HG02798 (cell line): ENCODE results near the gene DNMT1.
A peak's percentile ranks its signal among the peaks of the same experiment; 100 is the strongest.

Experiments
- ATAC-seq: cut with Tn5 transposase; IDR thresholded peaks from one replicate; pipeline ENCODE4 v1.9.1; 2021; ENCODE audit warnings: mild to moderate bottlenecking; ENCODE audit not compliant: unreplicated experiment, poor library complexity

The DNMT1 gene

GRCh38 chr19:10104130-10104513, 90.6 kb downstream of the DNMT1 start:
- no peak for ATAC-seq

- no peak for ATAC-seq
Observed at GRCh38 chr19:10102787-10103236, 91.9 kb downstream of the DNMT1 start.

GRCh38 chr19:10100163-10100785, 94.5 kb downstream of the DNMT1 start:
- ATAC-seq = no peak

DNA sequence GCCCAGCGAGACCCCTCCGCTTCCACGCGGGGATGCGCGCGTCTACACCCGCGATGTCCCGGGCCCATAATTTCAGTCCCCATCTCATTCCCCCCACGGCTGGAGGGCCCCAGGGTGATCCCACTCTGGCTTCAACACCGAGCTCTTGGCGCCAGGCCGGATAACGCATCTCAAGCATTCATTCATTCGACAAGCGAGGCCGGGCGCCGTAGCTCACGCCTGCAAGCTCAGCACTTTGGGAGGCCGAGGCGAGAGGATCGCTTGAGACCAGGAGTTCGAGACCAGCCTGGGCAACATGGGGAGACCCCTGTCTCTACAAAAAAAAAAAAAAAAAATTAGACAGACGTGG, 98.2 kb downstream of the DNMT1 start:
- ATAC-seq = no peak

- peak; percentile 92 for ATAC-seq
Observed at GRCh38 chr19:10095948-10096614, 98.7 kb downstream of the DNMT1 start.

DNA sequence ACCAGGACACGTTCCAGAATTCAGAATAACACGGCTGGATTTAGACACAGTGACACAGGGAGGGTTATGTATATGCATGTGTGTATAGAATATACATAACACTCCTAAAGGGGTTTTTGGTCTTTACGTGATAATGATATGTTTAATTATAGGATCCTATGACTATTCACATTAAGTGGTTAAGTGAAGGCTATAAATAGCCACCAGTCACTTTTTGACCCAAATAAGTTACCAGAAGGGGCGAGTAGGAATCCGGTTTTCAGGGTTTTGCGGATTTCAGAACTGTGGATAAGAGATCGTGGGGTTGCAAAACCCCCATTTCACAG, 99.2 kb downstream of the DNMT1 start:
- no peak for ATAC-seq

GRCh38 chr19:10093295-10094186, 101.2 kb downstream of the DNMT1 start:
- ATAC-seq = no peak

GRCh38 chr19:10092648-10093294, 102.0 kb downstream of the DNMT1 start:
- no peak for ATAC-seq

DNA sequence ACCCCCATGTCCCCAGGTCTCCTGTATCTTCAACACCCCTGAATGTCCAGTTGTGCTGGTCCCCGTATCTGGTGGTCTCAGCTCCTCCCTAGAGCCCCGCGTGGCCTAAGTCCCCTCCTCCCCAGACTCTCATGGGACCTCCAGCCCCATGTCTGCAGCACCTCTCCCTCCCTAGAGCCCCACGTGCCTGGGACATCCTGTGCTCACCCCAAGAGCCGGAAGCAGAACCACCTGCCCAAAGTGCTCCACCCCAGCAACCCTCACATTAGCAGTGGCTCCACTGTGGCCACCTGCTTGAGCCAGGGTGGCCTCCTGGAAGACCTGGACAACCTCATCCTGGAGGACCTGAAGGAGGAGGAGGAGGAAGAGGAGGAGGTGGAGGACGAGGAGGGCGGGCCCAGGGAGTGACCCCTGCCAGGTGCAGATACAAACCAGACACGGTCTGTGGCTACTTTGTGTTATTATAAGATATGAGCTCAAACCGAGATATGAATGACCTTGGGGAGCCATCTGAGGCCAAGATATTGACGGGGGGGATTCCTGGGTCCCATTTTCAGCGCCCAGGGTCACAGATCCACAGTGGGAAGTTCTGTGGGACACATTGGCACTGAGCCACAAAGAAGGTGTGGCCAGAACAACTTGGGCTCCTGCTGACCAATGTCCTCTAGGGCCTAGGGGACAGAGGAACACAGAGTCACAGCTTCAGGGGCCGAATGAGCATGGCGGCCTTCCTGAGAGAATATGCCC, 102.7 kb downstream of the DNMT1 start:
- no peak for ATAC-seq

DNA sequence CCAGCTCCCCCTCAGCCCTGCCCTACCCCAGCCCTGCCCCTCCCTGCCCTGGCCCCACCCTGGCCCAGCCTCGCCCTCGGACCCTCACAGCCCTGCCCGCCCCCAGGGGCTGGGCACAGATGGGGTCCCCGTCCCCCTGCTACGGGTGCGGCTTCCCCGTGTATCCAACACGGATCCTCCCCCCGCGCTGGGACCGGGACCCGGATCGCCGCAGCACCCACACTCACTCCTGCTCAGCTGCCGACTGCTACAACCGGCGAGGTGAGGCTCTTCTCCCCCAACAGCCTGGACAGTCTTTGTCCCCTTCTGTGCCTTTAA, 103.4 kb downstream of the DNMT1 start:
- no peak for ATAC-seq

DNA sequence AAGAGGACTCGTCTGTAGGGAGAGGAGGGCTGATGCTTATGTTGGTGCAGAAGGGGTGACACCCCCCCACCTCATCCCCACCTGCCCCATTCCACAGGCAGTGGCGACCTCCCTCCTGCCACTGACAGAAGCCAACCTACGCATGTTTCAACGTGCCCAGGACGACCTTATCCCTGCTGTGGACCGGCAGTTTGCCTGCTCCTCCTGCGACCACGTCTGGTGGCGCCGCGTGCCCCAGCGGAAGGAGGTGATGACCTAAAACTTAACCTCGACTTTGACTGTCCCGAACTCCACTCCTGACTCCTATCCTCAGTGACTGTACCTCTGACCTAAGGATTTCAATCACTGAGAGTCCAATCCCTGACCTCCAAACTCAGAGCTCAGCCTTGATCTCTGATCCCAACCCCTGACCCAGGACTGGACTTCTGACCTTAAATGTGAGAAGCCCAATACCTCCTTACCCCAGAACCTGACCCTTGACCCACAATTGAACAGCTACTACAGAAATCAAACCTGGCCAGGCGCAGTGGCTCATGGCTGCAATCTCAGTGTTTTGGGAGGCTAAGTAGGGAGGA, 104.9 kb downstream of the DNMT1 start:
- ATAC-seq = no peak

DNA sequence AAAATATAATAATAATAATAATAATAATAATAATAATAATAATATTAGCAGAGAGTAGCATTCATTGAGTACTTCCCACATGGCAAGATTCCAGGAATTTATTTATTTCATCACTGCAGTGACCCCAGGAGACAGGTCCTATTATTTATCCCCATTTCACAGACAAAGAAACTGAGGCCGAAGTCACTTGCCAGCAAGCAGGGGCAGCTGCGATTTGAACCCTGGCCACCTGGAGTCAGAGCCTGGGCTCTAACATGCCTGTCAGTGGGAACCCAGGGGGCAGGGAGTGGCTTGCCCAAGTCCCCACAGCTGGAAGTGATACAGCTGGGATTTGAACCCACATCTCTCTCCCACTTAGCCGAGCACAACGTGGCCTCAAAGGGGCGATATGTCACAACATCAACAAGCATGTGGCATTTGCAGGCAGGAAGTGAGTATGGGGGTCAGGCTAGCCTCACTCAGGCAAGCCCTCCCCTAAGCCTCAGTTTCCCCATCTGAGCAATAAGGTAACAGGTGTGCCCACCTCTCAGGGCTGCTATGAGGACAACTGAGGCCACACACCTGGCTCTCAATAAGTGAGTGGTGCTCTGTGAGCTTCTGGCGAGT, 105.7 kb downstream of the DNMT1 start:
- ATAC-seq = no peak

DNA sequence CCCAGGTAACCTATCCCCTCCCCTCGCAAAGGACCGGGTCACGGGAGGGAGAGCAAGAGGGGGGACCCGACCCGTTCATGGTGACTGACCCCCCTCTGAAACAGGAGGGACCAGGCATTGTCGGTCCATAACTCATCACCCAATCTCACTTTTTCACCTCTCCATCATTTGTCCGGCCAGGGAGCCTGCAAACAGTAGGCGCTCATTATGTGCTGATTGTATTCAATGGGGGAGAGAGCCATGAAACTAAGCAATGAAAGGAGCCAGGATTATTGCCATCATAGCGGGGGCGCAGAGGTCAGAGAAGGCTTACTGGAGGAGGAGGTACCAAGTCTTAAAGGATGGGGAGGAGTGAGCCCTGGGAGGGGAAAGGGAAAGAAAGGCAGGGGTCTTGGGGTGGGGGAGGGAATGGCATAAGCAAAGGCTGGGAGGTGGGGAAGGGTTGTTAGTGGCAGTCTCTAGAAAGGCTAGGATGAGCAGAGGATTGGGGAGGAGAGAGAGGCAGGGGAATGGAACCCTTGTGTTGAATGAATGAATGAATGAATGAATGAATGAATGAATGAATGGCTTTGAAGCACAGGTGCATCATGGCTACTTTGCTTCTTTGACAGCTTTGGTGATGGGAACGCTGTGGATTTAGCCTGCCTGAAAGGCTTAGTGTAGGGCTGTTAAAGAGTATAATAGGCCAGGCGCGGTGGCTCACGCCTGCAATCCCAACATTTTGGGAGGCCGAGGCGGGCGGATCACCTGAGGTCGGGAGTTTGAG, 107.3 kb downstream of the DNMT1 start:
- no peak for ATAC-seq

GRCh38 chr19:10086591-10087192, 108.1 kb downstream of the DNMT1 start:
- ATAC-seq = no peak

GRCh38 chr19:10085641-10086590, 108.8 kb downstream of the DNMT1 start, which contains the start of gene SHFL:
TSS of gene SHFL (plus strand) at chr19:10086317. CDS start at chr19:10086428, 111 bp downstream.
- ATAC-seq = peak; percentile 91

GRCh38 chr19:10084803-10085202, 110.0 kb downstream of the DNMT1 start:
- no peak for ATAC-seq

DNA sequence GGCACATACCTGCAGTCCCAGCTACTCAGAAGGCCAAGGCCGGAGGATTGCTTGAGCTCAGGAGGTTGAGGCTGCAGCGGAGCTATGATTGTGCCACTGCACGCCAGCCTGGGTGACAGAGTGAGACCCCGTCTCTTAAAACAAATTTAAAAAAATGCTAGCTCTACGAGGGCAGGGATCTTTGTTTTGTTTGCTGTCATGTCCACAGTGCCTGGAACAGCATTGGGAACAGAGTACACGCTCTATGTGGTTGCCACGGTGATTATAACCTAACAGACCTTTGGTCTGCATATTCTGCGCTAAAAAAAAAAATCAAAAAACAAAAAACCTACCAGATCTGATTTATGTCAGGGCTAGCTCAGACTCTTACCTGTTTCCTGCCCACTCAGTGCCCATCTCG, 110.8 kb downstream of the DNMT1 start:
- no peak for ATAC-seq
